22Rv1 (cell line): ENCODE results near the gene FANCI.

ENCODE experiments used
- ZFX ChIP-seq: fragments of 450-650 bp; IDR thresholded peaks from 2 replicates; pipeline ENCODE4 v1.6.1; 2017; ENCODE audit warnings: antibody characterized with exemption, borderline replicate concordance
- TF ChIP-seq, protein P1 (sequence below): fragments of 450-650 bp; IDR thresholded peaks from 2 replicates; pipeline ENCODE4 v1.5.1; 2017; ENCODE audit warnings: mild to moderate bottlenecking

DNA sequence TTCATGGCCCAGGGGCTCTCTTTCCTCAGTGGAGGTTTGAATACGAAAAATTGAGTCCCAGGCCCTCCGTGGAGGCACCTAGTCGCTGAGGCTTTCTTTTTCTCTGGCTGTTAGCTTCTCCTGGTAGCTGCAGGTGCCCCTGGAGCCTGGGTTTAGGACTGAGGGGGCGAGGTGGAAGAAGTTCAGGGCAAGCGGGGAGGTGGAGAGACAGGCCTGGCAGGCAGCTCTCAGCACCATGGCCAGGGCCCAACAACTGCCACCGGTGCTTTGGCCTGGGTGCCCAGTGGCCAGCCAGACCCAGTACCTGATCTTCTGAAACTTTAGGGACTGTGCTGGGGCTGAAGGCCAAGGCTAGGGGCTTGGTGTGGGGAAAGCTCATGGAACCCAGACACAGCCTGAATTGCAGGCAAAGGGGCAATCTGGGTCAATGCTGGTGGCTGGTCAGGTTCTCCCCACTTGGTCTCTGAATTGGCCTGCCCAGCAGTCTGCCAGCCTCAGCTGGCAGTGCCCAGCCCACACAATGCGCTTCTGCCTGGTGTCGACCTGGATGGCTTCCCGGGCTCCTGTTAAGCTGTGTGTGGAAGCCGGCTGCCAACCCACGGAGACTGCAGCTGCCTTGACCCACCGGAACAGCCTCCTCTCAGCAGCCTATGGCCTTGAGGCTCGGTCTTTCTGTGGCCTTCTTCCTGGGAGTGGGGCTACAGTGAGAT is 121.1 kb downstream of the FANCI start:
- TF ChIP-seq ZFX = no peak
- TF ChIP-seq, protein P1, sequence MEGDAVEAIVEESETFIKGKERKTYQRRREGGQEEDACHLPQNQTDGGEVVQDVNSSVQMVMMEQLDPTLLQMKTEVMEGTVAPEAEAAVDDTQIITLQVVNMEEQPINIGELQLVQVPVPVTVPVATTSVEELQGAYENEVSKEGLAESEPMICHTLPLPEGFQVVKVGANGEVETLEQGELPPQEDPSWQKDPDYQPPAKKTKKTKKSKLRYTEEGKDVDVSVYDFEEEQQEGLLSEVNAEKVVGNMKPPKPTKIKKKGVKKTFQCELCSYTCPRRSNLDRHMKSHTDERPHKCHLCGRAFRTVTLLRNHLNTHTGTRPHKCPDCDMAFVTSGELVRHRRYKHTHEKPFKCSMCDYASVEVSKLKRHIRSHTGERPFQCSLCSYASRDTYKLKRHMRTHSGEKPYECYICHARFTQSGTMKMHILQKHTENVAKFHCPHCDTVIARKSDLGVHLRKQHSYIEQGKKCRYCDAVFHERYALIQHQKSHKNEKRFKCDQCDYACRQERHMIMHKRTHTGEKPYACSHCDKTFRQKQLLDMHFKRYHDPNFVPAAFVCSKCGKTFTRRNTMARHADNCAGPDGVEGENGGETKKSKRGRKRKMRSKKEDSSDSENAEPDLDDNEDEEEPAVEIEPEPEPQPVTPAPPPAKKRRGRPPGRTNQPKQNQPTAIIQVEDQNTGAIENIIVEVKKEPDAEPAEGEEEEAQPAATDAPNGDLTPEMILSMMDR = no peak
